ENCODE results near the gene RAPGEF3.

DNA sequence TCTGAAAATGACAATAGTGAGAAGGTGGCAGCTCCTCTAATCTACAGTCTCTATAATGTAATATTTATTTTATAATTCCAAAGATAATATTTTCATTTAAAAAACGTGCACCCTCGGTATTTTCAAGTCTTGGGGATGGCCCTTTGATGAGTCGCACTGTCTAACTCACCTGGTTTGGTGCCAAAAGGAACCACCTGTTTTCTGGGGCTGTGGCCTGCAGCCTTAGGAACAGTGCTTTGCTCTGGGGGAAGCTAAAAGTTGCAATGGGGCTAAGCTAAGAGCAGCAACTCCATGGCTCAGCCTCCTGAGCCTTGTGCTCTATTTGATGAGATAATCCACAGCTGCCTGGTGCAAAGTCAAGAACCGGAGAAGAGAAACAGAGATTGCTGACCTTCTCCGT is 27.0 kb downstream of the RAPGEF3 start:
- TF ChIP-seq CTCF (IDR thresholded peaks at IDR 0.05 in 4 of 5, conservative IDR thresholded peaks at IDR 0.05 in 1 of 5) = no peak
- TF ChIP-seq POLR2A (IDR thresholded peaks at IDR 0.05) = no peak
